ENCODE data around the gene DNAJB1.

GRCh38 chr19:14562660-14563589, 44.7 kb upstream of the DNAJB1 start:
- no peak for TF ChIP-seq BHLHE40 (IDR thresholded peaks at IDR 0.05; ENCODE audit: borderline replicate concordance)
- TF ChIP-seq SUZ12 (IDR thresholded peaks at IDR 0.05): no peak
- TF ChIP-seq CTBP1 (IDR thresholded peaks at IDR 0.05; ENCODE audit: borderline replicate concordance): no peak

Measured in HEK293T (cell line).